ENCODE results near the gene RPEL1. TPM values are rescaled to one million over a fixed set of nuclear protein-coding genes. Genes with fewer than 3 reads are reported as not detected.
"Not testable (repeated sequence)": the region's sequence is repeated elsewhere in the genome, so short reads cannot be mapped to it uniquely, and the experiment has no call there.

Gene RPEL1
- total RNA-seq, 1 donor from 2014 or later, result not detected

GRCh38 chr10:103231047-103231551, 14.6 kb upstream of the RPEL1 start:
- intact Hi-C loops (cut with micrococcal nuclease), result loop anchor here (10.0 kb wide), 1 partner anchor 46 kb away; no protein-coding TSS in a partner anchor
- DNase-seq (no peak), ATAC-seq (peak; percentile 57)

GRCh38 chr10:103232131-103232673, 13.5 kb upstream of the RPEL1 start:
- ATAC-seq, result no peak
- DNase-seq, result no peak
- intact Hi-C loops (cut with micrococcal nuclease), result loop anchor here (10.0 kb wide), 1 partner anchor 47 kb away; no protein-coding TSS in a partner anchor

- ATAC-seq, result no peak
- no peak for DNase-seq
- intact Hi-C loops (cut with micrococcal nuclease), result loop anchor here (10.0 kb wide), 1 partner anchor 48 kb away; no protein-coding TSS in a partner anchor
Measured at GRCh38 chr10:103232772-103233488, 12.8 kb upstream of the RPEL1 start.

GRCh38 chr10:103235775-103236174, 9.9 kb upstream of the RPEL1 start:
- no peak for ATAC-seq
- intact Hi-C loops (cut with micrococcal nuclease), result loop anchor here (10.0 kb wide), 1 partner anchor 51 kb away; no protein-coding TSS in a partner anchor

GRCh38 chr10:103238506-103239252, 7.0 kb upstream of the RPEL1 start:
- ATAC-seq, result peak; percentile 86
- intact Hi-C loops (cut with micrococcal nuclease), result loop anchor here (10.0 kb wide), 1 partner anchor 54 kb away; no protein-coding TSS in a partner anchor
- peak; percentile 40 for DNase-seq

More at GRCh38 chr10:103235775-103236174, 9.9 kb upstream of the RPEL1 start:
- DNase-seq, result no peak

- no peak for DNase-seq
- ATAC-seq, result peak; percentile 25
- intact Hi-C loops (cut with micrococcal nuclease), result loop anchor here (5.0 to 10.0 kb wide), 2 partner anchors 137 to 324 kb away; partner anchors contain the start of gene CNNM2
Measured at GRCh38 chr10:103241262-103242011, 4.2 kb upstream of the RPEL1 start.

GRCh38 chr10:103244666-103245271, 918 bp upstream of the RPEL1 start:
- DNase-seq, result peak; percentile 52
- intact Hi-C loops (cut with micrococcal nuclease), result loop anchor here (5.0 to 10.0 kb wide), 2 partner anchors 140 to 327 kb away; partner anchors contain the start of gene CNNM2
- ATAC-seq, result peak; percentile 90

GRCh38 chr10:103246324-103246723, 637 bp downstream of the RPEL1 start:
- ATAC-seq, result no peak
- intact Hi-C loops (cut with micrococcal nuclease), result loop anchor here (10.0 kb wide), 1 partner anchor 142 kb away; no protein-coding TSS in a partner anchor
- DNase-seq, result no peak

GRCh38 chr10:103254113-103254512, 8.4 kb downstream of the RPEL1 start:
- DNase-seq (no peak), ATAC-seq (no peak)
- intact Hi-C loops (cut with micrococcal nuclease), result no loop called here

GRCh38 chr10:103254538-103255325, 9.0 kb downstream of the RPEL1 start:
- no peak for DNase-seq
- intact Hi-C loops (cut with micrococcal nuclease), result no loop called here
- ATAC-seq, result no peak

- DNase-seq (no peak), ATAC-seq (no peak)
- intact Hi-C loops (cut with micrococcal nuclease), result no loop called here
Measured at GRCh38 chr10:103256613-103257012, 10.9 kb downstream of the RPEL1 start.

GRCh38 chr10:103257812-103258211, 12.1 kb downstream of the RPEL1 start:
- no peak for ATAC-seq
- no peak for DNase-seq
- intact Hi-C loops (cut with micrococcal nuclease), result no loop called here

GRCh38 chr10:103258928-103259327, 13.2 kb downstream of the RPEL1 start:
- DNase-seq; ATAC-seq; intact Hi-C loops (cut with micrococcal nuclease): not testable (repeated sequence)

- no peak for ATAC-seq
Measured at GRCh38 chr10:103259989-103260388, 14.3 kb downstream of the RPEL1 start.

GRCh38 chr10:103262229-103262628, 16.5 kb downstream of the RPEL1 start:
- no peak for ATAC-seq
- intact Hi-C loops (cut with micrococcal nuclease), result no loop called here

More at GRCh38 chr10:103259989-103260388, 14.3 kb downstream of the RPEL1 start:
- intact Hi-C loops (cut with micrococcal nuclease), result no loop called here
- DNase-seq, result no peak

GRCh38 chr10:103265717-103266329, 20.1 kb downstream of the RPEL1 start:
- intact Hi-C loops (cut with micrococcal nuclease), result no loop called here
- DNase-seq (peak; percentile 45), ATAC-seq (peak; percentile 45)

More at GRCh38 chr10:103262229-103262628, 16.5 kb downstream of the RPEL1 start:
- no peak for DNase-seq

- DNase-seq, result no peak
- intact Hi-C loops (cut with micrococcal nuclease), result no loop called here
- peak; percentile 30 for ATAC-seq
Measured at GRCh38 chr10:103273041-103273441, 27.4 kb downstream of the RPEL1 start.

Data from left ventricle myocardium superior (tissue), 1 donor.